CD4-positive, alpha-beta T cell treated with Interferon alpha-2 for 1 hour (primary cell): ENCODE data around the gene RBM4B.
A peak's percentile ranks its signal among the peaks of the same experiment; 100 is the strongest.

Experiments
- DNase-seq, 2 donors: peaks; one replicate each; pipeline ENCODE4 v3.0.0-alpha.2; 2020 to 2022

RBM4B gene

GRCh38 chr11:66639066-66639813, 38.4 kb downstream of the RBM4B start:
- peak; percentile 44 to 77 for DNase-seq

GRCh38 chr11:66638177-66639065, 39.3 kb downstream of the RBM4B start, which contains the start of gene RBM4:
Gene RBM4, plus strand, starts transcription at chr11:66638703. Its CDS starts 1,009 bp downstream, at chr11:66639712.
- DNase-seq = peak; percentile 98 to 99

GRCh38 chr11:66637557-66638176, 40.0 kb downstream of the RBM4B start:
- DNase-seq = no peak

GRCh38 chr11:66636411-66636810, 41.3 kb downstream of the RBM4B start:
- DNase-seq = no peak

GRCh38 chr11:66632952-66633351, 44.7 kb downstream of the RBM4B start:
- DNase-seq = no peak

GRCh38 chr11:66631883-66632282, 45.8 kb downstream of the RBM4B start:
- no peak for DNase-seq

GRCh38 chr11:66629356-66629755, 48.3 kb downstream of the RBM4B start:
- no peak for DNase-seq

GRCh38 chr11:66628061-66628603, 49.6 kb downstream of the RBM4B start:
- no peak for DNase-seq

- no peak for DNase-seq
Measured at GRCh38 chr11:66626926-66627325, 50.8 kb downstream of the RBM4B start.

- DNase-seq = no peak
Measured at GRCh38 chr11:66626382-66626781, 51.3 kb downstream of the RBM4B start.

- no peak for DNase-seq
Measured at GRCh38 chr11:66625752-66626149, 51.9 kb downstream of the RBM4B start.

GRCh38 chr11:66625041-66625751, 52.5 kb downstream of the RBM4B start:
- no peak for DNase-seq

- no peak for DNase-seq
Measured at GRCh38 chr11:66624450-66624849, 53.2 kb downstream of the RBM4B start.

- peak; percentile 57 to 85 for DNase-seq
Measured at GRCh38 chr11:66619080-66619554, 58.6 kb downstream of the RBM4B start.

GRCh38 chr11:66617155-66617834, 60.4 kb downstream of the RBM4B start:
- peak; percentile 22 to 61 for DNase-seq

GRCh38 chr11:66616379-66617154, 61.1 kb downstream of the RBM4B start, which contains the start of gene RBM14:
Gene RBM14, plus strand, starts transcription at chr11:66616630. Its CDS starts 91 bp downstream, at chr11:66616721.
- DNase-seq = peak; percentile 99
